ENCODE measurements around the gene TASP1. TPM values are rescaled to one million over a fixed set of nuclear protein-coding genes. Genes with fewer than 3 reads are reported as not detected.

TASP1 gene
- total RNA-seq, 1 donor from 2014 or later, result 7.7 TPM

GRCh38 chr20:13342469-13343242 lies 296.1 kb downstream of the TASP1 start:
- no peak overlapping the region for H3K4me3 Mint-ChIP-seq
- no peak for TF ChIP-seq CTCF (conservative IDR thresholded peaks at IDR 0.05)
- H3K9me3 Mint-ChIP-seq, result peaks cover 3% of the 10 kb centered on the region
- no peaks in the 10 kb centered on the region for H3K36me3 Mint-ChIP-seq (ENCODE audit: low read depth)
- DNase-seq (ENCODE audit: low read depth, low spot score), result no peak
- H3K4me1 Mint-ChIP-seq, result no peaks in the 10 kb centered on the region
- no peak overlapping the region for H3K27ac Mint-ChIP-seq (ENCODE audit: unreplicated experiment)
- H3K27me3 Mint-ChIP-seq (ENCODE audit: low read depth), result no peaks in the 10 kb centered on the region

GRCh38 chr20:13341737-13342393 lies 296.9 kb downstream of the TASP1 start:
- TF ChIP-seq CTCF (conservative IDR thresholded peaks at IDR 0.05), result no peak
- H3K9me3 Mint-ChIP-seq, result peaks cover 3% of the 10 kb centered on the region
- no peaks in the 10 kb centered on the region for H3K27me3 Mint-ChIP-seq (ENCODE audit: low read depth)
- H3K4me1 Mint-ChIP-seq, result no peaks in the 10 kb centered on the region
- no peak overlapping the region for H3K27ac Mint-ChIP-seq (ENCODE audit: unreplicated experiment)
- no peaks in the 10 kb centered on the region for H3K36me3 Mint-ChIP-seq (ENCODE audit: low read depth)
- DNase-seq (ENCODE audit: low read depth, low spot score), result no peak
- no peak overlapping the region for H3K4me3 Mint-ChIP-seq

- Mint-ChIP-seq H3K36me3 (ENCODE audit: low read depth) (no peaks in the 10 kb centered on the region), H3K27ac (ENCODE audit: unreplicated experiment) (no peak overlapping the region), H3K9me3 (peaks cover 3% of the 10 kb centered on the region), H3K4me3 (no peak overlapping the region), H3K27me3 (ENCODE audit: low read depth) (no peaks in the 10 kb centered on the region), H3K4me1 (no peaks in the 10 kb centered on the region)
- DNase-seq (ENCODE audit: low read depth, low spot score), result no peak
- no peak for TF ChIP-seq CTCF (conservative IDR thresholded peaks at IDR 0.05)
Measured at GRCh38 chr20:13340088-13340487, 298.6 kb downstream of the TASP1 start.

Other genes starting within 250 kb of the TASP1 start
- 18.9 and 20.7 TPM in 2 replicates for gene ESF1, start 146.0 kb upstream of the TASP1 start, total RNA-seq
- gene NDUFAF5, start 146.1 kb upstream of the TASP1 start, total RNA-seq, result 30.3 and 32.6 TPM in 2 replicates